ENCODE data around the gene PI4KA. TPM values are rescaled to one million over a fixed set of nuclear protein-coding genes. Genes with fewer than 3 reads are reported as not detected.
"Not testable (repeated sequence)": the region's sequence is repeated elsewhere in the genome, so short reads cannot be mapped to it uniquely, and the experiment has no call there.

The PI4KA gene
- total and polyA plus RNA-seq, 2 experiments from 2014 or later = 17.1 to 38.1 TPM

DNA sequence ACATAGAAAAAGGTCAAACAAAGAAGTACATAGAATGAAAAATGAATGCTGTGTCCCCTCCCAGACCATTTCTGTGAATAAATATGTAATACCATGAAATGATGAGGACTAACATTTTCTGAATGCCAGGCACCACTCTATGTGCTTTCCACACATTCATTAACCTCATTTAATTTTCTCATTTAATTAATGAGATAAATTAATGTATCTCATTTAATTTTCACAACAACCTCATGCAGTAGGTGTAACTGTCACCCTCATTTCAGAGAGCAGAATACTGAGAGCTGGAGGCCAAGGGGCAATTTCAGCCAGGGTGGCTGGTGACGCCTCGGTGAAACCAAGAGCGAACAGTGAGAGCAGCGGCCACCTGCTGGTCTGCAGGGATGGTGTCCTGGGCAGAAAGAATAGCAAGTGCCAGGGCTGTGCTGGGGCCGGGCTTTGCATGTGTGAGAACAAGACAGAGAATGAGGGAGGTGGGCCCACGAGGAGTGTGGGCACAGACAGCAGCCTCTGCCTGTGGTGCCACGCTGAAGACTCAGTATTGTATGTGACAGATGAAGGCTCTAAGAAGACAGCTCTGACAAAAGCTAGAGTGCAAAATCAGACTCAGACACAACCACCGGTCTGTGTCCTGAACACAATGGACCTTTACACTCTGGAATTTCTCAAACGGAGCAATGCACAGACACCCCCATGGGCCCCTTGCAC is 86.5 kb downstream of the PI4KA start:
- H4K20me1 ChIP-seq (replicated peaks; ENCODE audit: insufficient read depth) = no peaks in the 10 kb centered on the region
- Mint-ChIP-seq H3K36me3 (ENCODE audit: low read depth) (no peaks in the 10 kb centered on the region), H3K27ac (no peak overlapping the region), H3K9me3 (no peaks in the 10 kb centered on the region), H3K27me3 (ENCODE audit: insufficient read depth, low read depth, poor library complexity) (peaks cover 6% of the 10 kb centered on the region), H3K4me1 (peaks cover 3% of the 10 kb centered on the region; the same call in 1 of the 3 replicates), H3K4me3 (no peak overlapping the region)
- no peaks in the 10 kb centered on the region for H3F3A ChIP-seq (replicated peaks; ENCODE audit: low read depth)
- TF ChIP-seq ZNF331 (CRISPR knock-in tag; IDR thresholded peaks at IDR 0.05; ENCODE audit: low read depth) = no peak
- TF ChIP-seq, protein P1, sequence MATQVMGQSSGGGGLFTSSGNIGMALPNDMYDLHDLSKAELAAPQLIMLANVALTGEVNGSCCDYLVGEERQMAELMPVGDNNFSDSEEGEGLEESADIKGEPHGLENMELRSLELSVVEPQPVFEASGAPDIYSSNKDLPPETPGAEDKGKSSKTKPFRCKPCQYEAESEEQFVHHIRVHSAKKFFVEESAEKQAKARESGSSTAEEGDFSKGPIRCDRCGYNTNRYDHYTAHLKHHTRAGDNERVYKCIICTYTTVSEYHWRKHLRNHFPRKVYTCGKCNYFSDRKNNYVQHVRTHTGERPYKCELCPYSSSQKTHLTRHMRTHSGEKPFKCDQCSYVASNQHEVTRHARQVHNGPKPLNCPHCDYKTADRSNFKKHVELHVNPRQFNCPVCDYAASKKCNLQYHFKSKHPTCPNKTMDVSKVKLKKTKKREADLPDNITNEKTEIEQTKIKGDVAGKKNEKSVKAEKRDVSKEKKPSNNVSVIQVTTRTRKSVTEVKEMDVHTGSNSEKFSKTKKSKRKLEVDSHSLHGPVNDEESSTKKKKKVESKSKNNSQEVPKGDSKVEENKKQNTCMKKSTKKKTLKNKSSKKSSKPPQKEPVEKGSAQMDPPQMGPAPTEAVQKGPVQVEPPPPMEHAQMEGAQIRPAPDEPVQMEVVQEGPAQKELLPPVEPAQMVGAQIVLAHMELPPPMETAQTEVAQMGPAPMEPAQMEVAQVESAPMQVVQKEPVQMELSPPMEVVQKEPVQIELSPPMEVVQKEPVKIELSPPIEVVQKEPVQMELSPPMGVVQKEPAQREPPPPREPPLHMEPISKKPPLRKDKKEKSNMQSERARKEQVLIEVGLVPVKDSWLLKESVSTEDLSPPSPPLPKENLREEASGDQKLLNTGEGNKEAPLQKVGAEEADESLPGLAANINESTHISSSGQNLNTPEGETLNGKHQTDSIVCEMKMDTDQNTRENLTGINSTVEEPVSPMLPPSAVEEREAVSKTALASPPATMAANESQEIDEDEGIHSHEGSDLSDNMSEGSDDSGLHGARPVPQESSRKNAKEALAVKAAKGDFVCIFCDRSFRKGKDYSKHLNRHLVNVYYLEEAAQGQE (IDR thresholded peaks at IDR 0.05; ENCODE audit: unreplicated experiment) = no peak
- no peak for TF ChIP-seq ZNF114 (CRISPR knock-in tag; IDR thresholded peaks at IDR 0.05)
- no peak for TF ChIP-seq STAT1 (IDR thresholded peaks at IDR 0.05; ENCODE audit: unreplicated experiment)
- no peak for TF ChIP-seq ETS1 (IDR thresholded peaks at IDR 0.05)
- 0 out of 4 replicates have a peak, but pooled peaks of 1 of the 2 experiments have one; percentile 14 for TF ChIP-seq CTCF (conservative IDR thresholded peaks at IDR 0.05; ENCODE audit: low read depth in 2 of 2)
- TF ChIP-seq JUNB (IDR thresholded peaks at IDR 0.05; ENCODE audit: unreplicated experiment) = no peak
- no peak for TF ChIP-seq CREB1 (CRISPR knock-in tag; IDR thresholded peaks at IDR 0.05; ENCODE audit: low read depth)
- no peak for TF ChIP-seq EZH2phosphoT487 (IDR thresholded peaks at IDR 0.05; ENCODE audit: unreplicated experiment)
- no peaks in the 10 kb centered on the region for H3K9me2 ChIP-seq (ENCODE audit: insufficient read depth)
- no peaks in the 10 kb centered on the region for H3K27me3 ChIP-seq (ENCODE audit: insufficient read depth)
- peak; percentile 85 for ATAC-seq
- no peak overlapping the region for H2AFZ ChIP-seq
- H3K79me2 ChIP-seq (replicated peaks; ENCODE audit: insufficient read depth) = no peaks in the 10 kb centered on the region
- no peaks in the 10 kb centered on the region for H3K4me1 ChIP-seq (ENCODE audit: insufficient read depth)
- no peak overlapping the region for H3K4me3 ChIP-seq
- no peak overlapping the region for H3K4me2 ChIP-seq
- H3K27ac ChIP-seq (ENCODE audit: low read depth) = no peak overlapping the region
- H3K36me3 ChIP-seq (ENCODE audit: insufficient read depth) = no peaks in the 10 kb centered on the region
- DNase-seq (ENCODE audit: low spot score) = peak; percentile 48

DNA sequence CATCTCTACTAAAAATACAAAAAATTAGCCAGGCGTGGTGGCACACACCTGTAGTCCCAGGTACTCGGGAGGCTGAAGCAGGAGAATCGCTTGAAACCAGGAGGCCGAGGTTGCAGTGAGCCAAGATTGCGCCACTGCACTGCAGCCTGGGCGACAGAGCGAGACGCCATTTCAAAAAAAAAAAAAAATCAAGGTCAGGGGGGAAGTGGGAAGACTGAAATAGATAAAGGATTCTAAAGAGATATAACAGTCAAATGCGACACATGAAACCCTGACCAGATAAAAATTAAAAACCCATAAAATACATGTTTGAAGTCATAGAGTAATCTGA is 89.2 kb downstream of the PI4KA start:
- H3K36me3 Mint-ChIP-seq (ENCODE audit: low read depth); ATAC-seq: not testable (repeated sequence)

More for the DNA sequence above, 89.2 kb downstream of the PI4KA start:
- not testable (repeated sequence) for H3K9me3 Mint-ChIP-seq; H3K4me1 ChIP-seq (ENCODE audit: insufficient read depth); DNase-seq (ENCODE audit: low spot score); H3K4me3 ChIP-seq; H3K79me2 ChIP-seq (replicated peaks; ENCODE audit: insufficient read depth); H3K27ac Mint-ChIP-seq; H3K27me3 ChIP-seq (ENCODE audit: insufficient read depth); H3K36me3 ChIP-seq (ENCODE audit: insufficient read depth); H2AFZ ChIP-seq; H3K9me2 ChIP-seq (ENCODE audit: insufficient read depth); H3K27me3 Mint-ChIP-seq (ENCODE audit: insufficient read depth, low read depth, poor library complexity); H3K4me2 ChIP-seq; H3K4me1 Mint-ChIP-seq; H3K4me3 Mint-ChIP-seq; H3F3A ChIP-seq (replicated peaks; ENCODE audit: low read depth); H4K20me1 ChIP-seq (replicated peaks; ENCODE audit: insufficient read depth); H3K27ac ChIP-seq (ENCODE audit: low read depth)
